NCI-H345 treated with DMSO at 0.1 percent for 48 hours (cell line): ENCODE measurements around the gene CLCN7.
A peak's percentile ranks its signal among the peaks of the same experiment; 100 is the strongest.

ENCODE experiments used
- DNase-seq: peaks from one replicate; lab custom pipeline; 2025; ENCODE audit not compliant: unreplicated experiment; lab: John Stamatoyannopoulos, UW

Gene CLCN7

GRCh38 chr16:1432388-1433262, 42.2 kb downstream of the CLCN7 start:
- DNase-seq, result no peak

DNA sequence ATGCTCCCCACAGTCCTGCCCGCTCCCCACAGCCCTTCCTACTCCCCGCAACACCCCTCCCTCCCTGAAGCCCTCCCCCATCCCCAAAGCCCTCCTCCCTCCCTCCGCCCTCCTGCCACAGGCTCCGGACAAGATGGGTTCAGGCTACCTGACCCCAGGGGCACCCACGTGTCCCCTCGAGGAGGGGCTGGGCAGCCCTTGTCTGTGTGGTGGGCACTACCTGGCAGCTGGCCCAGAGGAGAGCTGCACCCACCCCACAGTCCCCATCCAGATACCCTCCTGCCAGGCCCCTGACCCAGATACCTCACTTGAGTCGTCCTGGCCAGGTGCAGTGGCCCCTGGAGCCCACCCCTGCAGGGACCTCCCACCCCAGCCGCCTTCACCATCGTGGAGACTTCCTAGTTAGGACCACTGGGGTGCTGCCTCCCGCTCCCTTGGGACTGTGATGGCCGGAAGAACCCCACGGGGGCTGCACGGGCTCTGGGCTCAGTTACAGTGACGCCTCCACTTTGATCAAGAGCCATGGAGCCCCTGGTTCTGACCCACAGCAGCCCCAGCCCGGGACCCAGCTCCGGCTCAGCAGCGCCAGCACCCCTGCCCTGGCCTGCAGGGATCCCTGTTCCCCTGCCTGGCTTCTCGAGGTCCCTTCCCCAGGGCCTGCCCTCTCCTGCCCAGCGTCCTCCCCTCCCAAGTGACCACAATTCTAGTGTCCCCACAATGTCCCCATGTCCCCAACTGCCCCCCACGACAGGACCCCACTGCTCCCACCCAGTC, 43.1 kb downstream of the CLCN7 start:
- no peak for DNase-seq

GRCh38 chr16:1430759-1431496, 43.9 kb downstream of the CLCN7 start, which contains the start of gene PERCC1:
Gene PERCC1 (plus strand): TSS chr16:1431078. CDS start chr16:1432594, 1,516 bp downstream.
- DNase-seq, result peak; percentile 71

GRCh38 chr16:1430214-1430758, 44.5 kb downstream of the CLCN7 start:
- no peak for DNase-seq

GRCh38 chr16:1429631-1430030, 45.2 kb downstream of the CLCN7 start:
- DNase-seq, result no peak

GRCh38 chr16:1429012-1429411, 45.8 kb downstream of the CLCN7 start:
- DNase-seq, result no peak

- no peak for DNase-seq
Observed at GRCh38 chr16:1428511-1428910, 46.3 kb downstream of the CLCN7 start.

DNA sequence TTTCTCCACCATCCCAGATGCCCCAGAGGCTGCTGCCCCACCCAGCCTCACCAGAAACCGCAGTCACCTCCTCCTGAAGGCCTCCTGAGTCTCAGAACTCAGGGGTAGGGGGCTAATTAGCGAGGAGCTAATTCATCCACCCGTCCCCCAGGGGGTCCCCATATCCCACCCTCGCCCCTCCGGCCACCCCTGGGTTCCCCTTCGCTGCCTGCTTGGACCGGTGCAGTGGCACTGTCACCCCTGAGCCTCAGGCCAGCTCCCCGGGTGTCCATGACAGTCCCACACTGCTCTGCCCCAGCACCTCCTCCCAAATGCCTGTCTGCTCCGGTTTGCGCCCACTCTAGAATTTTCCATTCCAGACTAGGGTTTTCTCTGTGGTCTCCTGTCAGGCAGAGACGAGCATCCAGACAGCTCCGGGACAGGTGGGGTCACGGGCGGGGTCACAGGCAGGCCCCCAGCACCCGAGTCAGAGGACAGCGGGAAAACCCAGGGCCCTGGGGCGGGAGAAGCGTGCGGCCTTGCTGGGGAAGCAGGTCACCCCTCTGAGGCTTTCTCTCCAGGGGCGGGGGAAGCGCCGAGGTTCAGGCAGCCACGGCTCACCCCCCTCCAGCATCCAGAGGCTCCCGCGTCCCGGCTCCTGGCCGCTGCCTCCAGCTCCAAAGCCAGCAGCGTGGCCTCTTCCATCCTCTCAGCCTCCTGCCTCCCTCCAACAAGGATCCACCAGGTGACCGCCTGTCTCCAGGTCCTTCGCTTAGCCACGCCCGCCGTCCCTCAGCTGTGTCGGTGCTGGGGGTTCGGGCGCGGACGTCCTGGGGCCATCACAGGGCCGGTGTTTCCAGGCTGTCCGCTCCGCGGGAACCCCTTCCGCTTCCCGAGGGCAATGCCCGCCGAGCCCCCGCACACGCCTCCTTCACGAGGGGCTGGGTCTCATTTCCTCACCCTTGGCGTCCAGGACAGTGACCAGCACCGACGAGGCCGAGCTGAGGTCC, 47.1 kb downstream of the CLCN7 start:
- no peak for DNase-seq

GRCh38 chr16:1426734-1427471, 47.9 kb downstream of the CLCN7 start:
- DNase-seq, result no peak

DNA sequence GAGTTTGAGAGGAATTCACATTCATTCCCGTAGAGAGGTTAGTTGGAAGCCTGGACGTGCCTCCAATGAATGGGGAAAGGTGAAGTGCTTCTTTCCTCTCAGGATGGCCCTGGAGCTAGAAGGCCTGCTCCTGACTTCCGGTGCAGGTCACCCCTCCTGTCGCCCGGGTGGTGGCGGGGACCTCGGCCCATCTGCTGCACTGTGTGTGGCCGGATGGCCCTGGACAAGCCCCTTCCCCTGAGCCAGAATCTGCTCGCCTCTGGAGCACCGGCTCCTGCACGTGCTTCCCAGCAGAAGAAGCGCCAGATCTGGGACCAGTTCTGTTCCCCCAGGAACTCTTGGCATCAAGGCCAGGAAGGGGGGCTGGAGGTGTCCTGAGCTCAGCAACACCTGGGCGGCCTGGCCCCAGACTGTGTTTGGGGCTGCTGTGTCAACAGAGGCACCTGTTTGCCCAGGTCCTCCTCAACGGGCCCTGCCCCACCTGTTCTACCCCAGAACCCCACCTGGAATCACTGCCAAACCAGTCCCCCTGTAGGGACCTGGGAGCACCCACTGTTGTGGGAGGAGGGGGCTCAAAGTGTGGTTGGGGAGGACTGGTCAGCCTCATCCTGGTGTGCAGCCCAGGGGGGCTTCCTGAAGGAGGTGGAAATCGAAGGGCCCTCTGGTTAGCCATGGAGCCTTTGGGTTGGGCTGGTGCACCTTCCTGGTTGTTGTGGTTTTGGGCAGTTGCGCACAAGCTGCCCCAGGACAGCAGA, 49.0 kb downstream of the CLCN7 start:
- DNase-seq, result no peak

GRCh38 chr16:1424028-1424427, 50.8 kb downstream of the CLCN7 start:
- DNase-seq, result no peak

GRCh38 chr16:1422076-1422475, 52.8 kb downstream of the CLCN7 start:
- DNase-seq, result no peak

GRCh38 chr16:1420111-1420539, 54.7 kb downstream of the CLCN7 start:
- DNase-seq, result no peak

DNA sequence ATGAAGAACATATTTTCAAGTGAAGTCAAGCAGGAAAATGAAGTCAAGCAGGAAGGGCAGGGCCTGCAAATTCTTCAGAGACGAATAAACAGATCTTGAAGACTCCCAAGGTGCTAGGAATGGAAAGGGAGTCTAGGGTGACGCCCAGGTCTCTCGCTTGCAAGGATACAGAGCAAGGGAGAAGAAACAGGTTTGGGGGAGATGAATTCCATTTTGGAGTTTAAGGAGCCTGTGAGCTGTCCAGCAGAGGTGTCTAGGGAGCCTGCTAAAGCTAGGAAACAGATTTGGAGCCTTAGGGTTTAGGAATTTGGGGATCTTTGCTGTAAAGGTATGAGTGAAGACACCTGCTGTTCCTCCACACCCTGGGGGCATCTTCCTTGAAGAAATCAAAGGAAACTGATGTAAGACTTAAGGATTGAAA, 58.3 kb downstream of the CLCN7 start:
- no peak for DNase-seq

DNA sequence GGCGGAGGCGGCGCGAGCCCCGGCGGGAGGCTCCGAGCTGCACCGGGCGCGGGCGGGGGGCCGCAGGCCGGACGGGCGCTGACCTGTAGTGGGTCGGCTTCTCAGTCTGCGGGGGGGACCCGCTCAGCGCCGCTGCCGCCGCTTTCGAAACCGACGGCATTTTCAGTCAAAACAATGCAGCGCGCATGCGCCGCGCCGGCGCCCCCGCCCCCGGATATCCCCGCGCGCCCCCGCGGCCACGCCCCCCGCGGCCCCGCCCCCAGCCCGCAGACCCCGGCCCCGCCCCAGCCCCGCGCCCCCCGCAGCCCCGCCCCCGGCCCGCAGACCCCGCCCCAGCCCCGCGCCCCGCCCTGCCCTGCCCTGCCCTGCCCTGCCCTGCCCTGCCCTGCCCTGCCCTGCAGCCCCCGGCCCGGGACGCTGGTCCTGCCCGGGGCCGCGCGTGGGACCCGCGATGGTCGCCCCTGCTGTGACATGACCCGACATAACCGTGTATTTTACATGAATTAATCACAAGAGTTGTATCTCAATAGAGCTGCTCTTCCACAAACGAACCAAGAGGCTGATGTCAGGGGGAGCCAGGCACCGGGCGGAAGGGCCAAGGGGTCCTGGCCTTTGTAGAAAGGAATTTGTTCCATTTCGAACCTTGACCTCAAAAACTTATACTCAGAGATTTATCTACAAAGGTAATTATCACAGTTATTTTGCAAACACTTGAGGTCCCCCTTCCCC, 60.1 kb downstream of the CLCN7 start, which contains the start of gene UNKL:
Gene UNKL (minus strand): TSS at position 173 of the 729 bp plus-strand sequence. CDS start 13 bp downstream, at position 160.
- peak; percentile 13 for DNase-seq

GRCh38 chr16:1413684-1414531, 60.9 kb downstream of the CLCN7 start:
- no peak for DNase-seq

DNA sequence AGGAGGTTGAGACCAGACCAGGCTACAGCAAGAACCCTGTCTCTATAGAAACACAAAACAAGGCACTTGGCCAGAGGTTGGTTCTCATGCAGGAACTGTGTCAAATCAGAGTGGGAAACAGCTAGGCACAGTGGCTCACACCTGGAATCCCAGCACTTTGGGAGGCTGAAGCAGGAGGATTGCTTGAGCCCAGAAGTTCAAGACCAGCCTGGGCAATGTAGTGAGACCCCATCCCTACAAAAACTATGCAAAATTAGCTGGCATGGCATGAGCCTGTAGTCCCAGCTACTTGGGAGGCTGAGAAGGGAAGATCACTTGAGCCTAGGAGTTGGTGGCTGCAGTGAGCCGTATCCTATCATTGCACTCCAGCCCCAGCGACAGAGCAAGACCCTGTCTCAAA, 62.0 kb downstream of the CLCN7 start:
- DNase-seq, result no peak
